GM23248 (cell line): ENCODE measurements around the gene SLC22A3.

ENCODE experiments used
- EZH2 ChIP-seq: fragments of 200-600 bp; sonication (generic); IDR thresholded peaks from 2 replicates; pipeline ENCODE4 v1.6.1; 2018; ENCODE audit warnings: antibody characterized with exemption, mild to moderate bottlenecking; ENCODE audit not compliant: insufficient read depth, poor library complexity, severe bottlenecking
- EZH2phosphoT487 ChIP-seq: fragments of 200-600 bp; sonication (generic); IDR thresholded peaks from 2 replicates; pipeline ENCODE4 v1.6.1; 2018; ENCODE audit warnings: antibody characterized with exemption, moderate library complexity, mild to moderate bottlenecking, low read depth; ENCODE audit not compliant: insufficient read depth

DNA sequence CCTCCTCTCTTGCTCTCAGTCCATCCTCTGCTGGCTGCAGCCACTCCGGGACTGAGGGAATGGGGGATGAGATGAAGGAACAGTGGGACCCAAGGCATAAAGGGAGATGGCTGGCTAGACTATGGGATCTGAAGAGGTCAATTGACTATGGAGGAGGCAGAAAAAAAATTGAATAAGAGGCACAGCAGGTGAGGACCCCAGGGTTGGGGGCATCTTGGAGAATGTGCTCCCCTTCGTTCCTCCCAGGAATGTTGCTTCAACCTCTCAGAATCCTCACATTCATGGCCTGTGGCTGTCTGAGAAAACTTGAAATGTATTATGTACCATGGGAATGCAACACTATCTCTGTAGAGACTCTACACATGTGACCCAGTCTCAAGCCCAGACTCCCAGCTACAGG lies 121.0 kb downstream of the SLC22A3 start:
- TF ChIP-seq EZH2 (no peak), EZH2phosphoT487 (no peak)
